Measurements from ENCODE around the gene VPS45.

Gene VPS45

DNA sequence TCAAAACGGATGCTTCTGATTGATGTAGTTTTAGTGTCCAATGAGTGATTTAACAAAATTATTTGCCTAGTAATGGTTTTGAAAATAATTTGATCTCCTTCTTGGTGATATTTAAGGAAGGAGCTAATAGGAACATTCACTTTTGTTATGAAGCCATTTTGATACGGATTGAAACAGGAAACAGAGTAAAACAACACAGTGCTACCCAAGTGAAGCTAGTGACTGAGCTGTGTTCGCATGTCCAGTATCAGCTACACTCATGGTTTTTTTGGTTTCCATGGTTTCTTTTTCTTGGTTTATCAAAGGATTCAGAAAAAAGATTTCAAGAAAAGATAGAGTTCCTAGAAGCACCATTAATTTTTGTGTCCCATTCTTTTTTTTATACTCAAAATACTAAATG lies 42.0 kb downstream of the VPS45 start:
- no peak for DNase-seq (ENCODE audit: extremely low read depth, low read depth)
- TF ChIP-seq, protein P1, sequence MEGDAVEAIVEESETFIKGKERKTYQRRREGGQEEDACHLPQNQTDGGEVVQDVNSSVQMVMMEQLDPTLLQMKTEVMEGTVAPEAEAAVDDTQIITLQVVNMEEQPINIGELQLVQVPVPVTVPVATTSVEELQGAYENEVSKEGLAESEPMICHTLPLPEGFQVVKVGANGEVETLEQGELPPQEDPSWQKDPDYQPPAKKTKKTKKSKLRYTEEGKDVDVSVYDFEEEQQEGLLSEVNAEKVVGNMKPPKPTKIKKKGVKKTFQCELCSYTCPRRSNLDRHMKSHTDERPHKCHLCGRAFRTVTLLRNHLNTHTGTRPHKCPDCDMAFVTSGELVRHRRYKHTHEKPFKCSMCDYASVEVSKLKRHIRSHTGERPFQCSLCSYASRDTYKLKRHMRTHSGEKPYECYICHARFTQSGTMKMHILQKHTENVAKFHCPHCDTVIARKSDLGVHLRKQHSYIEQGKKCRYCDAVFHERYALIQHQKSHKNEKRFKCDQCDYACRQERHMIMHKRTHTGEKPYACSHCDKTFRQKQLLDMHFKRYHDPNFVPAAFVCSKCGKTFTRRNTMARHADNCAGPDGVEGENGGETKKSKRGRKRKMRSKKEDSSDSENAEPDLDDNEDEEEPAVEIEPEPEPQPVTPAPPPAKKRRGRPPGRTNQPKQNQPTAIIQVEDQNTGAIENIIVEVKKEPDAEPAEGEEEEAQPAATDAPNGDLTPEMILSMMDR (IDR thresholded peaks at IDR 0.05; ENCODE audit: low read depth, low read length) = no peak

DNA sequence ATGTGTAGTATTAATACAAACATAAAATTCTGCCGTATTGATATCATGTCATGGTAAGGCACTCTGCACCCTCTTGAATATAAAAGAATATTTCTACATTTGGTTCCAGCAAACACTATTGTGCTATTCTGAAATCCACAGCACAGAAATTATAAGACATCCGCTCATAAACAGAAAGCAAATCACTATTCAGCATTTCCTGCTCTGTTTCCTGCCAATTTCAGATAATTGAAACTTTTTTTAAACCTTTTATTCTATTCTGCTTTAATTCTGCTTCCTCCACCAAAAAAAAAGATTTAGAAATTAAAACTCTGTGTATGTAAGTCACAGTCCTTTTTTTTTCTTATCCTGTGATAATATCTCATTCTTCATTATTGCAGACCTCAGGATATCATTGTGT lies 42.5 kb downstream of the VPS45 start:
- no peak for DNase-seq (ENCODE audit: extremely low read depth, low read depth)

DNA sequence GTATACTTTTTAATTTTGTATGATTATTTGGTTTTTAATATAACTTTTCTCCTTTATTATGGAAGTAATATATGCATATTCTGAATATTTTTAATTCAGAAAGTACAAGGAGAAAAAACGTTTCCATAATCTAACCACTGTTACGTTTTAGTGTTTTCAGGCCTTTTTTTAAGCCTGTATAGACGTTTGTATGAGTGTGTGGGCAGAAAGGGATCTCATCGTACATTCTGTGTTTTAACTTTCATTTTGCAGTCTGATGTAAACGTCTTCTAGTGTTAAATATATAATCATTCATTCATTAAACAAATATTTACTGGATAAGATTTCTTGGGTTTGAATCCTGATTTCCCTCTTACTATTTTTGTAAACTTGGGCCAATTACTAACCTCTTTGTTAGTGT lies 44.1 kb downstream of the VPS45 start:
- TF ChIP-seq, protein P1 (IDR thresholded peaks at IDR 0.05; ENCODE audit: low read depth, low read length) = no peak
- no peak for DNase-seq (ENCODE audit: extremely low read depth, low read depth)

More for the DNA sequence above, 42.5 kb downstream of the VPS45 start:
- TF ChIP-seq, protein P1 (IDR thresholded peaks at IDR 0.05; ENCODE audit: low read depth, low read length) = no peak

DNA sequence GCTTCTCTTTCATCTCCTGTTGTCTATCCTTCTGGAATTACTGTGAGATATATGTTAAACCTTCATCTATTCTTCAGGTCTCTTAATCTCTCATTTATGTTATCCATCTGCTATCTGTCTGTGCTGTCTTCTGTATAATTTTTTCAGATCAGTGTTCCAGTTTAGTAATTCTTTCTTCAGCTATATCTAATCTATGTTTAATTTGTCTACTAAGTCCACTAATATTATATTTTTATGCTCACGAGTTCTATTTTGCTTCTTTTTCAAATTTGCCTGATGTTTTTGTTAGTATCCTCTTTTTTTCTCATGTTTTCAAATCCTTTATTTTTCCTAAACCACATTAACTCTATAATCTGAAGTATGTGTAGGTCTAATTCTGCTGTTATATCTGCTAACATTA lies 47.5 kb downstream of the VPS45 start:
- TF ChIP-seq, protein P1 (IDR thresholded peaks at IDR 0.05; ENCODE audit: low read depth, low read length) = no peak
- no peak for DNase-seq (ENCODE audit: extremely low read depth, low read depth)

DNA sequence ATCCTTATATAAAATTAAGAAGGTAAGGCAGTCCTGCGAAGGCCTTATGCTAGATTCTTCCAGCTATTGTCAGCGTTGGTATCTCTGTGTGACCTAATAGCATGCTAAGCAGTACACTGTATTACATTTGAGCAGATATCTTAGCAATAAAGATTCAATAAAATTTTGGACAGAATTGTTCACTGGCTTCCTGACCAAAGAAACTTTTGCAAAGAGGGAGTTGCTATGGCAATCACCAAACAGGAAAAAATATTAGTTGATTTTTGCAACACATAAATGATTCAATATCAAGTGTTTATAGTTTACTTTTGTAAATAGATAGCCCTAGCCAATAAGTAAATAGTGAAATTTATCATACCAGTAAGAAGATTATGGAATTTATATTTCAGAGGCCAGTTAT lies 51.1 kb downstream of the VPS45 start:
- DNase-seq (ENCODE audit: extremely low read depth, low read depth) = no peak
- TF ChIP-seq, protein P1 (IDR thresholded peaks at IDR 0.05; ENCODE audit: low read depth, low read length) = no peak

DNA sequence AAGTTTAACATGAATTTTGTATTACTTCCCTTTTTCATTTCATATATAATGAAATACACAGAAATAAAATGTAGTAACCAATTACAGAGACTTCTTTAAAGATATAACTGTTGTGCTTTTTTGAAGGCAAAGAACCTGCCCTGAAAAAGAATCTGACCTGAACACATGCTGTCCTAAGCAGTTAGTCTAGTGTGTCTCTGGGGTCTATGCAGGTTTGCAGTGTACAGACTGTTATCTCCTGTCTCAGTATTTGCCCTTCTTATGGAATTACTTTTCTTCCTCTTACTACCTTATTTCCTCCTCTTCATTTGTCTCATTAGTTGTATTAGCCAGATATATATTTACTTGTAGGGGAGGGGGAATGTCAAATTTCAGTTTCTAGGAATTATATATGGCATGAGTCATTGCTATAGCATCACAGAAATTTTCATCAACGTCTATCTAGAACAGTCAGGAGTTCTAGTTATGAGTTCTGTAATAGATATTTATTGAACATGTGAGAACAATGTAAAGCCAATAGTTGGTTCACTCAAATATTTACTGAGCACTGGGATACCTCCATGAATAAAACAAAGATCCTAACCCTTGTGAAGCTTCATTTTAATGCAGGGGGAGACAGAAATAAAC lies 53.8 kb downstream of the VPS45 start:
- TF ChIP-seq, protein P1 (IDR thresholded peaks at IDR 0.05; ENCODE audit: low read depth, low read length) = no peak
- DNase-seq (ENCODE audit: extremely low read depth, low read depth) = no peak

DNA sequence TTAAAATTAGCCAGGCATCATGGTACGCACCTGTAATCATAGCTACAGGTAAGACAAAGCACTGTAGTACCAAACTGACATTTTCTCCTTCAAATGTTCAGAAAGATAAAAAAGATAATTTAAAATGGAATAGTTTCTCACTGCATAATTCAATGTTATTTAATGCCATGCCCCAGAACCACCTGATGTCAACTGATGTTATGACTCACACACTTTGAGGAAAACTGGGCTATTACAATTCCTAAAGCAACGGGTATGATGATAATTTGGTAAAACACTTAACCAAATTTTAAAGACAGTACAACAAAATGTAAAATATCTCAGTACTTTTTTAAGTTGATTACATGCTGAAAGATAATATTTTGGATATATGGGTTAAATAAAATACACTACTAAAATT lies 59.2 kb downstream of the VPS45 start:
- no peak for DNase-seq (ENCODE audit: extremely low read depth, low read depth)
- TF ChIP-seq, protein P1 (IDR thresholded peaks at IDR 0.05; ENCODE audit: low read depth, low read length) = no peak
